ENCODE results near the gene TADA1. TPM values are rescaled to one million over a fixed set of nuclear protein-coding genes. Genes with fewer than 3 reads are reported as not detected.

Gene TADA1
- polyA plus RNA-seq, 2 of the 4 experiments (the other 2 are of a cell fraction), result 11.4 to 25.6 TPM

- H3K27ac ChIP-seq, result no peak overlapping the region
- H3K9me3 ChIP-seq, result peaks cover 11% of the 10 kb centered on the region
- no peak for TF ChIP-seq ESRRA (IDR thresholded peaks at IDR 0.05; ENCODE audit: borderline replicate concordance, low read length)
- TF ChIP-seq TP53 (CRISPR knock-in tag; IDR thresholded peaks at IDR 0.05), result no peak
- TF ChIP-seq, protein P1, sequence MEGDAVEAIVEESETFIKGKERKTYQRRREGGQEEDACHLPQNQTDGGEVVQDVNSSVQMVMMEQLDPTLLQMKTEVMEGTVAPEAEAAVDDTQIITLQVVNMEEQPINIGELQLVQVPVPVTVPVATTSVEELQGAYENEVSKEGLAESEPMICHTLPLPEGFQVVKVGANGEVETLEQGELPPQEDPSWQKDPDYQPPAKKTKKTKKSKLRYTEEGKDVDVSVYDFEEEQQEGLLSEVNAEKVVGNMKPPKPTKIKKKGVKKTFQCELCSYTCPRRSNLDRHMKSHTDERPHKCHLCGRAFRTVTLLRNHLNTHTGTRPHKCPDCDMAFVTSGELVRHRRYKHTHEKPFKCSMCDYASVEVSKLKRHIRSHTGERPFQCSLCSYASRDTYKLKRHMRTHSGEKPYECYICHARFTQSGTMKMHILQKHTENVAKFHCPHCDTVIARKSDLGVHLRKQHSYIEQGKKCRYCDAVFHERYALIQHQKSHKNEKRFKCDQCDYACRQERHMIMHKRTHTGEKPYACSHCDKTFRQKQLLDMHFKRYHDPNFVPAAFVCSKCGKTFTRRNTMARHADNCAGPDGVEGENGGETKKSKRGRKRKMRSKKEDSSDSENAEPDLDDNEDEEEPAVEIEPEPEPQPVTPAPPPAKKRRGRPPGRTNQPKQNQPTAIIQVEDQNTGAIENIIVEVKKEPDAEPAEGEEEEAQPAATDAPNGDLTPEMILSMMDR (IDR thresholded peaks at IDR 0.05), result no peak
- no peak for TF ChIP-seq JUNB (IDR thresholded peaks at IDR 0.05)
- no peak for TF ChIP-seq TFCP2L1 (CRISPR knock-in tag; IDR thresholded peaks at IDR 0.05)
- TF ChIP-seq KDM1A (IDR thresholded peaks at IDR 0.05; ENCODE audit: low read depth), result no peak
- no peak for TF ChIP-seq MAFK (IDR thresholded peaks at IDR 0.05; ENCODE audit: partially characterized antibody)
- TF ChIP-seq RAD21 (conservative IDR thresholded peaks at IDR 0.05 in 1 of 2, IDR thresholded peaks at IDR 0.05 in 1 of 2), result no peak
- TF ChIP-seq HOXB13 (CRISPR knock-in tag; IDR thresholded peaks at IDR 0.05; ENCODE audit: low read depth), result no peak
- H3K4me2 ChIP-seq, result no peak overlapping the region
- no peaks in the 10 kb centered on the region for H3K4me1 ChIP-seq
- POLR2A ChIA-PET, result no interaction called here
- DNase-seq (ENCODE audit: low read depth in 1 of 2, low spot score in 1 of 2) (no peak), ATAC-seq (no peak), FAIRE-seq (no peak)
- no peak overlapping the region for H3K4me3 ChIP-seq
- WGBS (ENCODE audit: missing lambda C conversion rate), result 12% methylated on average over 1 of the region's 1 CpG
- CTCF ChIA-PET, result interaction anchor here (1.1 to 22.2 kb wide), 3 partner anchors 147 to 622 kb away, joined by 3 to 534 read pairs (median 13); no protein-coding TSS in a partner anchor
Measured at GRCh38 chr1:166911624-166912023, 35.6 kb upstream of the TADA1 start.

DNA sequence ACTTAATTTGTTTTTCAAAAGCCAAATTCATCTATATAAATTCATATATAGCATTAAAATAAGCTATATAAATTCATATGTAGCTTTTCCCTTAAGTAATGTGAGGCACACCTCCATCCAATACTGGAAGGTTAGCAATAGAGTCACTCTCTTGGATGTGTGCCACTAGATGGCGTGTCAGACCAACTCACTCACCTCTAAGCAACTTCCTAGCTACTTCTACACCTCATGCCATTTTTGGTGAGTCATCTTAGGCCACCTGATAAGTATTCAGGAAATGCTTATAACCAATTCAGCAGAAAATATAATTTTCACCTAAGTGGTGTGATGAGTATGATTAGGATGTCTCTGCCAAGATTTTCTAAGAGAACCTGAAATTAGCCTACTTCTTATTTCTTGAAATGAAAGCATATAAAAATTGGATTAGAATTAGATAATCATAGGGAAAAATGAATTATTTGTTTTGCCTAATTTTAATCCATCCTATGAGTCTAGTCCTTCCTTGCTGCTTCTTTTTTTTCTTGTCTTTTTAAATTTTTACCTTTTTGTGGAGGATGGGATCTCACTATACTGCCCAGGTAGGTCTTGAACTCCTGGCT lies 34.4 kb upstream of the TADA1 start:
- ATAC-seq, result peak; percentile 97 to 100
- peak; percentile 95 for FAIRE-seq
- ChIA-PET CTCF (interaction anchor here (0.5 to 22.2 kb wide), 56 partner anchors 9 to 819 kb away, joined by 3 to 534 read pairs (median 4); partner anchors contain the start of genes ILDR2 and TADA1), POLR2A (interaction anchor here (1.0 to 1.1 kb wide), 2 partner anchors 149 to 310 kb away, joined by 6 to 8 read pairs; partner anchors contain the start of gene POU2F1)
- Histone ChIP-seq H3K4me2 (no peak overlapping the region), H3K4me3 (no peak overlapping the region), H3K27ac (no peak overlapping the region), H3K9me3 (peaks cover 11% of the 10 kb centered on the region), H3K4me1 (no peaks in the 10 kb centered on the region)
- peak; percentile 84 to 93 for DNase-seq (ENCODE audit: low read depth in 1 of 2, low spot score in 1 of 2)
- 0% methylated on average over 1 of the region's 1 CpG for WGBS (ENCODE audit: missing lambda C conversion rate)
- no peak for TF ChIP-seq ATOH8 (CRISPR knock-in tag; IDR thresholded peaks at IDR 0.05; ENCODE audit: low read depth)
- no peak for TF ChIP-seq EHMT2 (IDR thresholded peaks at IDR 0.05; ENCODE audit: low read depth)
- TF ChIP-seq GATA3 (IDR thresholded peaks at IDR 0.05; ENCODE audit: borderline replicate concordance), result no peak
- no peak for TF ChIP-seq CBX2 (IDR thresholded peaks at IDR 0.05; ENCODE audit: borderline replicate concordance, low read depth)
- TF ChIP-seq, protein P2, sequence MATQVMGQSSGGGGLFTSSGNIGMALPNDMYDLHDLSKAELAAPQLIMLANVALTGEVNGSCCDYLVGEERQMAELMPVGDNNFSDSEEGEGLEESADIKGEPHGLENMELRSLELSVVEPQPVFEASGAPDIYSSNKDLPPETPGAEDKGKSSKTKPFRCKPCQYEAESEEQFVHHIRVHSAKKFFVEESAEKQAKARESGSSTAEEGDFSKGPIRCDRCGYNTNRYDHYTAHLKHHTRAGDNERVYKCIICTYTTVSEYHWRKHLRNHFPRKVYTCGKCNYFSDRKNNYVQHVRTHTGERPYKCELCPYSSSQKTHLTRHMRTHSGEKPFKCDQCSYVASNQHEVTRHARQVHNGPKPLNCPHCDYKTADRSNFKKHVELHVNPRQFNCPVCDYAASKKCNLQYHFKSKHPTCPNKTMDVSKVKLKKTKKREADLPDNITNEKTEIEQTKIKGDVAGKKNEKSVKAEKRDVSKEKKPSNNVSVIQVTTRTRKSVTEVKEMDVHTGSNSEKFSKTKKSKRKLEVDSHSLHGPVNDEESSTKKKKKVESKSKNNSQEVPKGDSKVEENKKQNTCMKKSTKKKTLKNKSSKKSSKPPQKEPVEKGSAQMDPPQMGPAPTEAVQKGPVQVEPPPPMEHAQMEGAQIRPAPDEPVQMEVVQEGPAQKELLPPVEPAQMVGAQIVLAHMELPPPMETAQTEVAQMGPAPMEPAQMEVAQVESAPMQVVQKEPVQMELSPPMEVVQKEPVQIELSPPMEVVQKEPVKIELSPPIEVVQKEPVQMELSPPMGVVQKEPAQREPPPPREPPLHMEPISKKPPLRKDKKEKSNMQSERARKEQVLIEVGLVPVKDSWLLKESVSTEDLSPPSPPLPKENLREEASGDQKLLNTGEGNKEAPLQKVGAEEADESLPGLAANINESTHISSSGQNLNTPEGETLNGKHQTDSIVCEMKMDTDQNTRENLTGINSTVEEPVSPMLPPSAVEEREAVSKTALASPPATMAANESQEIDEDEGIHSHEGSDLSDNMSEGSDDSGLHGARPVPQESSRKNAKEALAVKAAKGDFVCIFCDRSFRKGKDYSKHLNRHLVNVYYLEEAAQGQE (IDR thresholded peaks at IDR 0.05), result no peak
- TF ChIP-seq, protein P3, sequence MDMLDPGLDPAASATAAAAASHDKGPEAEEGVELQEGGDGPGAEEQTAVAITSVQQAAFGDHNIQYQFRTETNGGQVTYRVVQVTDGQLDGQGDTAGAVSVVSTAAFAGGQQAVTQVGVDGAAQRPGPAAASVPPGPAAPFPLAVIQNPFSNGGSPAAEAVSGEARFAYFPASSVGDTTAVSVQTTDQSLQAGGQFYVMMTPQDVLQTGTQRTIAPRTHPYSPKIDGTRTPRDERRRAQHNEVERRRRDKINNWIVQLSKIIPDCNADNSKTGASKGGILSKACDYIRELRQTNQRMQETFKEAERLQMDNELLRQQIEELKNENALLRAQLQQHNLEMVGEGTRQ (IDR thresholded peaks at IDR 0.05), result 0 out of 2 replicates have a peak, but pooled peaks have one; percentile 26
- TF ChIP-seq, protein P4, sequence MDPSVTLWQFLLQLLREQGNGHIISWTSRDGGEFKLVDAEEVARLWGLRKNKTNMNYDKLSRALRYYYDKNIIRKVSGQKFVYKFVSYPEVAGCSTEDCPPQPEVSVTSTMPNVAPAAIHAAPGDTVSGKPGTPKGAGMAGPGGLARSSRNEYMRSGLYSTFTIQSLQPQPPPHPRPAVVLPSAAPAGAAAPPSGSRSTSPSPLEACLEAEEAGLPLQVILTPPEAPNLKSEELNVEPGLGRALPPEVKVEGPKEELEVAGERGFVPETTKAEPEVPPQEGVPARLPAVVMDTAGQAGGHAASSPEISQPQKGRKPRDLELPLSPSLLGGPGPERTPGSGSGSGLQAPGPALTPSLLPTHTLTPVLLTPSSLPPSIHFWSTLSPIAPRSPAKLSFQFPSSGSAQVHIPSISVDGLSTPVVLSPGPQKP (IDR thresholded peaks at IDR 0.05; ENCODE audit: low read depth, low read length), result no peak
- no peak for TF ChIP-seq EP300 (IDR thresholded peaks at IDR 0.05)
- no peak for TF ChIP-seq FOSB (CRISPR knock-in tag; IDR thresholded peaks at IDR 0.05)
- TF ChIP-seq HEYL (CRISPR knock-in tag; IDR thresholded peaks at IDR 0.05), result no peak
- TF ChIP-seq NR3C1 (IDR thresholded peaks at IDR 0.05), result no peak
- TF ChIP-seq, protein P5, sequence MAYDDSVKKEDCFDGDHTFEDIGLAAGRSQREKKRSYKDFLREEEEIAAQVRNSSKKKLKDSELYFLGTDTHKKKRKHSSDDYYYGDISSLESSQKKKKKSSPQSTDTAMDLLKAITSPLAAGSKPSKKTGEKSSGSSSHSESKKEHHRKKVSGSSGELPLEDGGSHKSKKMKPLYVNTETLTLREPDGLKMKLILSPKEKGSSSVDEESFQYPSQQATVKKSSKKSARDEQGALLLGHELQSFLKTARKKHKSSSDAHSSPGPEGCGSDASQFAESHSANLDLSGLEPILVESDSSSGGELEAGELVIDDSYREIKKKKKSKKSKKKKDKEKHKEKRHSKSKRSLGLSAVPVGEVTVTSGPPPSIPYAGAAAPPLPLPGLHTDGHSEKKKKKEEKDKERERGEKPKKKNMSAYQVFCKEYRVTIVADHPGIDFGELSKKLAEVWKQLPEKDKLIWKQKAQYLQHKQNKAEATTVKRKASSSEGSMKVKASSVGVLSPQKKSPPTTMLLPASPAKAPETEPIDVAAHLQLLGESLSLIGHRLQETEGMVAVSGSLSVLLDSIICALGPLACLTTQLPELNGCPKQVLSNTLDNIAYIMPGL (CRISPR knock-in tag; IDR thresholded peaks at IDR 0.05; ENCODE audit: borderline replicate concordance), result no peak
- TF ChIP-seq ESRRA (IDR thresholded peaks at IDR 0.05; ENCODE audit: borderline replicate concordance, low read length), result no peak
- peak; percentile 83 for TF ChIP-seq MAFK (IDR thresholded peaks at IDR 0.05; ENCODE audit: partially characterized antibody)
- TF ChIP-seq JUN (IDR thresholded peaks at IDR 0.05), result no peak
- TF ChIP-seq HOXB5 (CRISPR knock-in tag; IDR thresholded peaks at IDR 0.05), result no peak
- 0 out of 2 replicates have a peak, but pooled peaks have one; percentile 20 for TF ChIP-seq MAX (IDR thresholded peaks at IDR 0.05)
